ENCODE measurements around the gene CLCN3. TPM values are rescaled to one million over a fixed set of nuclear protein-coding genes. Genes with fewer than 3 reads are reported as not detected.
A peak's percentile ranks its signal among the peaks of the same experiment; 100 is the strongest.

CLCN3 gene
- total and polyA plus RNA-seq, 9 of the 15 experiments (the other 6 are each of a cell fraction or from before 2014, with no cell fraction given), result 12.7 to 60.6 (median 38.5) TPM

DNA sequence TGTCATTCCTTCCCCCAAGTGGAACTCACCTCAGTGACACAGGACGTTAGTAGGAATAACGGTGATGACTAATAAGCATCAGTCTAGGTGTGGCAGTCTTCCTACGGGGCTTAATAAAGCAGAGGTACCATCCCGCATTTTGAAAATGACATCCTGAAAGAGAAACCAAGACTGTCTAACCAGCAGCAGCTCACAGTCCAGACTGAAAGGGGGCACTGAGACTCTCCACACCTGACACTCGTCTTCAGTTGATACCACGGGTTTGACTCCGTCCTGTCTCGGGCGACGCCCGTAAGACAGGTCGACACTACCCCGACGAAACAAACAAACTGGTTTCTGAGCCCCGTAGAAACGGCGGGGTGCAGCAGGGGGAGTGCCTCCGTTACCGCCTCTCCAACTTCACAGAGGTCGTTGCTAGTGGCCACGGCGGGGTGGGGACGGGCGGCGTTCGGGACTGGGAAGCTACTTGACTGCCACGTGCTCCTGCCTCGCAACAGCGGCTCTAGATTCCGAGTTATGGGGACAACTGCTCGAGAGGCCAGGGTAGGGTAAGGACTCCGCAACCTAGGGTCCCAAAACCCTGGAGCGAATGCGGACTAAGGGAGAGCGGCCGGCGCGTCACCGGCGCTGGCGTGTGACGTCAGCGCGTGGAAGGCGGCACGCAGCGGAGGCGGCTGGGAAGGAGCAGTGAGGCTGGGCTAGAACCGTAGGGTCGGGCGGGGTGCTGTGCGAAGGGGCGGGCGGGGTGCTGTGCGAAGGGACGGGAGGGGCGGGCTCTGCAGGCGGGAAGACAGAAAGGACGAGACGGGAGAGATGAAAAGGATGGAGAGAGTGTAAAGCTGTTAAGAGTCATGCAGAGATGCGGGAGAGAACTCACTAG lies 8.1 kb upstream of the CLCN3 start, which contains the start of gene NEK1 (continued):
- TF ChIP-seq HOXB6 (CRISPR knock-in tag; IDR thresholded peaks at IDR 0.05; ENCODE audit: borderline replicate concordance), result no peak
- TF ChIP-seq, protein P1, sequence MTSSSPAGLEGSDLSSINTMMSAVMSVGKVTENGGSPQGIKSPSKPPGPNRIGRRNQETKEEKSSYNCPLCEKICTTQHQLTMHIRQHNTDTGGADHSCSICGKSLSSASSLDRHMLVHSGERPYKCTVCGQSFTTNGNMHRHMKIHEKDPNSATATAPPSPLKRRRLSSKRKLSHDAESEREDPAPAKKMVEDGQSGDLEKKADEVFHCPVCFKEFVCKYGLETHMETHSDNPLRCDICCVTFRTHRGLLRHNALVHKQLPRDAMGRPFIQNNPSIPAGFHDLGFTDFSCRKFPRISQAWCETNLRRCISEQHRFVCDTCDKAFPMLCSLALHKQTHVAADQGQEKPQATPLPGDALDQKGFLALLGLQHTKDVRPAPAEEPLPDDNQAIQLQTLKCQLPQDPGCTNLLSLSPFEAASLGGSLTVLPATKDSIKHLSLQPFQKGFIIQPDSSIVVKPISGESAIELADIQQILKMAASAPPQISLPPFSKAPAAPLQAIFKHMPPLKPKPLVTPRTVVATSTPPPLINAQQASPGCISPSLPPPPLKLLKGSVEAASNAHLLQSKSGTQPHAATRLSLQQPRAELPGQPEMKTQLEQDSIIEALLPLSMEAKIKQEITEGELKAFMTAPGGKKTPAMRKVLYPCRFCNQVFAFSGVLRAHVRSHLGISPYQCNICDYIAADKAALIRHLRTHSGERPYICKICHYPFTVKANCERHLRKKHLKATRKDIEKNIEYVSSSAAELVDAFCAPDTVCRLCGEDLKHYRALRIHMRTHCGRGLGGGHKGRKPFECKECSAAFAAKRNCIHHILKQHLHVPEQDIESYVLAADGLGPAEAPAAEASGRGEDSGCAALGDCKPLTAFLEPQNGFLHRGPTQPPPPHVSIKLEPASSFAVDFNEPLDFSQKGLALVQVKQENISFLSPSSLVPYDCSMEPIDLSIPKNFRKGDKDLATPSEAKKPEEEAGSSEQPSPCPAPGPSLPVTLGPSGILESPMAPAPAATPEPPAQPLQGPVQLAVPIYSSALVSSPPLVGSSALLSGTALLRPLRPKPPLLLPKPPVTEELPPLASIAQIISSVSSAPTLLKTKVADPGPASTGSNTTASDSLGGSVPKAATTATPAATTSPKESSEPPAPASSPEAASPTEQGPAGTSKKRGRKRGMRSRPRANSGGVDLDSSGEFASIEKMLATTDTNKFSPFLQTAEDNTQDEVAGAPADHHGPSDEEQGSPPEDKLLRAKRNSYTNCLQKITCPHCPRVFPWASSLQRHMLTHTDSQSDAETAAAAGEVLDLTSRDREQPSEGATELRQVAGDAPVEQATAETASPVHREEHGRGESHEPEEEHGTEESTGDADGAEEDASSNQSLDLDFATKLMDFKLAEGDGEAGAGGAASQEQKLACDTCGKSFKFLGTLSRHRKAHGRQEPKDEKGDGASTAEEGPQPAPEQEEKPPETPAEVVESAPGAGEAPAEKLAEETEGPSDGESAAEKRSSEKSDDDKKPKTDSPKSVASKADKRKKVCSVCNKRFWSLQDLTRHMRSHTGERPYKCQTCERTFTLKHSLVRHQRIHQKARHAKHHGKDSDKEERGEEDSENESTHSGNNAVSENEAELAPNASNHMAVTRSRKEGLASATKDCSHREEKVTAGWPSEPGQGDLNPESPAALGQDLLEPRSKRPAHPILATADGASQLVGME (CRISPR knock-in tag; IDR thresholded peaks at IDR 0.05), result no peak
- no peak for TF ChIP-seq SLC30A9 (CRISPR knock-in tag; IDR thresholded peaks at IDR 0.05)
- 0 out of 2 replicates have a peak, but pooled peaks have one; percentile 57 for TF ChIP-seq ZNF12 (CRISPR knock-in tag; IDR thresholded peaks at IDR 0.05)
- TF ChIP-seq FOXK1 (CRISPR knock-in tag; IDR thresholded peaks at IDR 0.05; ENCODE audit: borderline replicate concordance), result peak; percentile 94
- no peak for TF ChIP-seq RBM22 (IDR thresholded peaks at IDR 0.05; ENCODE audit: low read depth, low read length, poor library complexity, severe bottlenecking)
- TF ChIP-seq MNT (conservative IDR thresholded peaks at IDR 0.05), result peak; percentile 87 to 95
- TF ChIP-seq HNRNPUL1 (IDR thresholded peaks at IDR 0.05; ENCODE audit: low read length), result no peak
- TF ChIP-seq PATZ1 (CRISPR knock-in tag; IDR thresholded peaks at IDR 0.05; ENCODE audit: borderline replicate concordance), result no peak
- TF ChIP-seq TCF3 (CRISPR knock-in tag; IDR thresholded peaks at IDR 0.05), result peak; percentile 29
- TF ChIP-seq, protein P2, sequence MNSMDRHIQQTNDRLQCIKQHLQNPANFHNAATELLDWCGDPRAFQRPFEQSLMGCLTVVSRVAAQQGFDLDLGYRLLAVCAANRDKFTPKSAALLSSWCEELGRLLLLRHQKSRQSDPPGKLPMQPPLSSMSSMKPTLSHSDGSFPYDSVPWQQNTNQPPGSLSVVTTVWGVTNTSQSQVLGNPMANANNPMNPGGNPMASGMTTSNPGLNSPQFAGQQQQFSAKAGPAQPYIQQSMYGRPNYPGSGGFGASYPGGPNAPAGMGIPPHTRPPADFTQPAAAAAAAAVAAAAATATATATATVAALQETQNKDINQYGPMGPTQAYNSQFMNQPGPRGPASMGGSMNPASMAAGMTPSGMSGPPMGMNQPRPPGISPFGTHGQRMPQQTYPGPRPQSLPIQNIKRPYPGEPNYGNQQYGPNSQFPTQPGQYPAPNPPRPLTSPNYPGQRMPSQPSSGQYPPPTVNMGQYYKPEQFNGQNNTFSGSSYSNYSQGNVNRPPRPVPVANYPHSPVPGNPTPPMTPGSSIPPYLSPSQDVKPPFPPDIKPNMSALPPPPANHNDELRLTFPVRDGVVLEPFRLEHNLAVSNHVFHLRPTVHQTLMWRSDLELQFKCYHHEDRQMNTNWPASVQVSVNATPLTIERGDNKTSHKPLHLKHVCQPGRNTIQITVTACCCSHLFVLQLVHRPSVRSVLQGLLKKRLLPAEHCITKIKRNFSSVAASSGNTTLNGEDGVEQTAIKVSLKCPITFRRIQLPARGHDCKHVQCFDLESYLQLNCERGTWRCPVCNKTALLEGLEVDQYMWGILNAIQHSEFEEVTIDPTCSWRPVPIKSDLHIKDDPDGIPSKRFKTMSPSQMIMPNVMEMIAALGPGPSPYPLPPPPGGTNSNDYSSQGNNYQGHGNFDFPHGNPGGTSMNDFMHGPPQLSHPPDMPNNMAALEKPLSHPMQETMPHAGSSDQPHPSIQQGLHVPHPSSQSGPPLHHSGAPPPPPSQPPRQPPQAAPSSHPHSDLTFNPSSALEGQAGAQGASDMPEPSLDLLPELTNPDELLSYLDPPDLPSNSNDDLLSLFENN (IDR thresholded peaks at IDR 0.05; ENCODE audit: low read depth in 2 of 2, low read length in 2 of 2), result peak in 1 of 2 experiments; percentile 64; a peak in 1 of 4 replicates

All from K562 (cell line).